Activated naive CD8-positive, alpha-beta T cell treated with anti-CD3 and anti-CD28 coated beads, Interleukin-2, amount 50 U/mL, for 16 hours (primary cell): ENCODE measurements around the gene AHCTF1.

Experiments used
- DNase-seq: peaks from one replicate; pipeline ENCODE4 v3.0.0-alpha.2; 2020; ENCODE audit warnings: low read depth, low spot score

The AHCTF1 gene

GRCh38 chr1:246931549-246932365, at the start of gene AHCTF1:
AHCTF1 (minus strand) TSS chr1:246931948; CDS start chr1:246918370, 13,578 bp downstream.
- DNase-seq = peak; percentile 90

GRCh38 chr1:246978785-246979184, 47.0 kb upstream of the AHCTF1 start:
- no peak for DNase-seq

- DNase-seq = no peak
Measured at GRCh38 chr1:246978281-246978680, 46.5 kb upstream of the AHCTF1 start.

GRCh38 chr1:246971969-246972368, 40.2 kb upstream of the AHCTF1 start:
- no peak for DNase-seq

- DNase-seq = no peak
Measured at GRCh38 chr1:246971090-246971721, 39.5 kb upstream of the AHCTF1 start.

- DNase-seq = no peak
Measured at GRCh38 chr1:246969621-246970020, 37.9 kb upstream of the AHCTF1 start.

- no peak for DNase-seq
Measured at GRCh38 chr1:246966502-246966901, 34.8 kb upstream of the AHCTF1 start.

- no peak for DNase-seq
Measured at GRCh38 chr1:246959944-246960693, 28.4 kb upstream of the AHCTF1 start.

GRCh38 chr1:246954126-246954525, 22.4 kb upstream of the AHCTF1 start:
- no peak for DNase-seq

- no peak for DNase-seq
Measured at GRCh38 chr1:246951413-246951812, 19.7 kb upstream of the AHCTF1 start.

- DNase-seq = no peak
Measured at GRCh38 chr1:246949956-246950355, 18.2 kb upstream of the AHCTF1 start.

- DNase-seq = no peak
Measured at GRCh38 chr1:246947255-246947654, 15.5 kb upstream of the AHCTF1 start.

GRCh38 chr1:246946366-246946765, 14.6 kb upstream of the AHCTF1 start:
- no peak for DNase-seq

- DNase-seq = no peak
Measured at GRCh38 chr1:246934765-246935164, 3.0 kb upstream of the AHCTF1 start.

GRCh38 chr1:246933893-246934292, 2.1 kb upstream of the AHCTF1 start:
- no peak for DNase-seq

- DNase-seq = no peak
Measured at GRCh38 chr1:246932366-246932700, 585 bp upstream of the AHCTF1 start.

- DNase-seq = peak; percentile 21
Measured at GRCh38 chr1:246930830-246931548, 759 bp downstream of the AHCTF1 start.

GRCh38 chr1:246925997-246926626, 5.6 kb downstream of the AHCTF1 start:
- no peak for DNase-seq

GRCh38 chr1:246923900-246924299, 7.8 kb downstream of the AHCTF1 start:
- DNase-seq = no peak

- DNase-seq = no peak
Measured at GRCh38 chr1:246923482-246923881, 8.3 kb downstream of the AHCTF1 start.

GRCh38 chr1:246921481-246921880, 10.3 kb downstream of the AHCTF1 start:
- DNase-seq = no peak
